GM12872 (cell line): ENCODE results near the gene STK11.

Experiments used
- CTCF ChIP-seq: IDR thresholded peaks from 3 replicates; pipeline ENCODE4 v1.5.1; 2011; ENCODE audit warnings: low read depth, mild to moderate bottlenecking, low read length, moderate library complexity; ENCODE audit not compliant: insufficient read depth

STK11 gene

GRCh38 chr19:1270854-1271527 lies 65.4 kb downstream of the STK11 start:
- TF ChIP-seq CTCF, result no peak

GRCh38 chr19:1271528-1272422 lies 66.2 kb downstream of the STK11 start:
- no peak for TF ChIP-seq CTCF

- TF ChIP-seq CTCF, result no peak
Measured at GRCh38 chr19:1272423-1273262, 67.1 kb downstream of the STK11 start.

GRCh38 chr19:1273263-1274041 lies 67.9 kb downstream of the STK11 start:
- TF ChIP-seq CTCF, result no peak

- TF ChIP-seq CTCF, result no peak
Measured at GRCh38 chr19:1274081-1274851, 68.7 kb downstream of the STK11 start.

GRCh38 chr19:1274852-1275259 lies 69.3 kb downstream of the STK11 start:
- TF ChIP-seq CTCF, result no peak
